H1 (cell line): ENCODE measurements around the gene LRCH1. TPM values are rescaled to one million over a fixed set of nuclear protein-coding genes. Genes with fewer than 3 reads are reported as not detected.

Experiments
- CTCF ChIA-PET: fragments of 300-600 bp; sonication (Branson Sonifier 250); formaldehyde crosslinking; loops from one replicate; lab custom pipeline; 2021; ENCODE audit not compliant: partially characterized antibody; lab: Charles Lee
- POLR2A ChIA-PET: fragments of 300-600 bp; sonication (Branson Sonifier 250); formaldehyde crosslinking; loops from one replicate; lab custom pipeline; 2021; ENCODE audit warnings: inconsistent platforms; ENCODE audit not compliant: partially characterized antibody; lab: Charles Lee
- DNase-seq, 2 experiments: peaks; one replicate each; pipeline versions ENCODE4 v3.0.0 to v3.0.0-alpha.2; 2010 to 2022; ENCODE audit warnings: low spot score in 2 of 2, low read depth in 1 of 2, mixed read lengths in 1 of 2
- FAIRE-seq: peaks from 2 replicates; lab custom pipeline; 2011; peaks lifted over from hg19 to GRCh38; lab: Jason Lieb, UNC
- H2AFZ ChIP-seq: 2 replicates; pipeline ENCODE4 v1.8.1; 2012; ENCODE audit warnings: low read length, inconsistent platforms
- H2AK5ac ChIP-seq: 2 replicates; pipeline ENCODE4 v1.6.1; 2013; ENCODE audit warnings: low read depth, low read length
- H2BK120ac ChIP-seq: replicated peaks from 2 replicates; pipeline ENCODE3; 2013; ENCODE audit warnings: low read depth, low read length, inconsistent platforms
- H2BK12ac ChIP-seq: 2 replicates; pipeline ENCODE4 v1.6.1; 2013; ENCODE audit warnings: low read depth, low read length
- H2BK15ac ChIP-seq: 2 replicates; pipeline ENCODE4 v1.6.1; 2013; ENCODE audit warnings: low read length
- H2BK20ac ChIP-seq: 2 replicates; pipeline ENCODE4 v1.6.1; 2013; ENCODE audit warnings: low read length
- H2BK5ac ChIP-seq: 2 replicates; pipeline ENCODE4 v1.6.1; 2013; ENCODE audit warnings: low read depth, low read length
- H3K14ac ChIP-seq: 2 replicates; pipeline ENCODE4 v1.6.1; 2013; ENCODE audit warnings: inconsistent platforms; ENCODE audit not compliant: insufficient read length
- H3K18ac ChIP-seq: 2 replicates; pipeline ENCODE4 v1.6.1; 2013; ENCODE audit warnings: low read length; ENCODE audit errors: extremely low read depth
- H3K23ac ChIP-seq: 2 replicates; pipeline ENCODE4 v1.6.1; 2013; ENCODE audit warnings: inconsistent platforms; ENCODE audit not compliant: insufficient read length
- H3K23me2 ChIP-seq: 2 replicates; pipeline ENCODE4 v1.6.1; 2013; ENCODE audit warnings: low read depth, low read length
- H3K27ac ChIP-seq: 2 replicates; pipeline ENCODE4 v1.6.1; 2011; ENCODE audit warnings: low read depth, low read length, inconsistent platforms
- H3K27me3 ChIP-seq, 4 experiments: replicated peaks in 1 of 4; 1 replicate in 1 of 4; 2 replicates in 3 of 4; pipeline versions ENCODE4 v1.6.1 to v1.8.1; 2011 to 2013; ENCODE audit warnings: low read length in 3 of 4, mild to moderate bottlenecking in 3 of 4, inconsistent platforms in 2 of 4, mixed read lengths in 2 of 4, moderate library complexity in 1 of 4; ENCODE audit not compliant: control insufficient read depth in 3 of 4, insufficient read depth in 3 of 4; ENCODE audit errors: extremely low read depth in 1 of 4
- H3K36me3 ChIP-seq, 4 experiments: 2 replicates each; pipeline versions ENCODE4 v1.6.1 to v1.8.1; 2011 to 2013; ENCODE audit warnings: mild to moderate bottlenecking in 4 of 4, low read length in 3 of 4, moderate library complexity in 2 of 4, control low read depth in 1 of 4, inconsistent platforms in 1 of 4; ENCODE audit not compliant: insufficient read depth in 4 of 4, control insufficient read depth in 2 of 4
- H3K4ac ChIP-seq: replicated peaks from 2 replicates; pipeline ENCODE3; 2013; ENCODE audit warnings: low read length, low read depth, mixed read lengths, inconsistent platforms; ENCODE audit not compliant: insufficient read length
- H3K4me1 ChIP-seq, 4 experiments: replicated peaks in 1 of 4; 1 replicate in 1 of 4; 2 replicates in 3 of 4; pipeline versions ENCODE4 v1.6.1 to v1.8.1; 2011 to 2013; ENCODE audit warnings: low read length in 3 of 4, inconsistent platforms in 2 of 4, mixed read lengths in 1 of 4; ENCODE audit not compliant: insufficient read depth in 4 of 4, control insufficient read depth in 3 of 4
- H3K4me2 ChIP-seq, 2 experiments: 2 replicates each; pipeline versions ENCODE4 v1.6.1 to v1.8.1; 2011 to 2013; ENCODE audit warnings: low read depth in 2 of 2, low read length in 2 of 2, control low read depth in 1 of 2, inconsistent platforms in 1 of 2, mild to moderate bottlenecking in 1 of 2; ENCODE audit not compliant: insufficient read depth in 1 of 2
- H3K4me3 ChIP-seq, 4 experiments: fragments of 200-600, 300-600 bp in 1 of 4; sonication (generic), shearing (Covaris generic), sonication (Bioruptor Twin) in 1 of 4; 2 replicates each; pipeline versions ENCODE4 v1.5.1 to v1.8.1; 2011 to 2016; ENCODE audit warnings: low read length in 4 of 4, low read depth in 3 of 4, control low read depth in 2 of 4, inconsistent platforms in 2 of 4, mild to moderate bottlenecking in 2 of 4, mixed read lengths in 1 of 4, moderate library complexity in 1 of 4; ENCODE audit not compliant: insufficient read depth in 2 of 4; ENCODE audit errors: extremely low read depth in 1 of 4
- H3K56ac ChIP-seq: replicated peaks from 2 replicates; pipeline ENCODE3; 2013; ENCODE audit warnings: low read depth, mild to moderate bottlenecking, mixed read lengths, low read length, inconsistent platforms; ENCODE audit not compliant: insufficient read length
- H3K79me1 ChIP-seq: 2 replicates; pipeline ENCODE4 v1.6.1; 2013; ENCODE audit warnings: low read depth, low read length, control low read depth
- H3K79me2 ChIP-seq, 2 experiments: 2 replicates each; pipeline versions ENCODE4 v1.6.1 to v1.8.1; 2012 to 2013; ENCODE audit warnings: low read length in 2 of 2, mild to moderate bottlenecking in 2 of 2, inconsistent platforms in 1 of 2; ENCODE audit not compliant: insufficient read depth in 2 of 2, control insufficient read depth in 1 of 2
- H3K9ac ChIP-seq, 4 experiments: replicated peaks in 1 of 4; 1 replicate in 1 of 4; 2 replicates in 3 of 4; pipeline versions ENCODE4 v1.6.1 to v1.8.1; 2011 to 2013; ENCODE audit warnings: low read depth in 3 of 4, low read length in 3 of 4, control low read depth in 2 of 4, mild to moderate bottlenecking in 2 of 4, moderate library complexity in 2 of 4, inconsistent platforms in 1 of 4; ENCODE audit errors: extremely low read depth in 1 of 4
- H3K9me3 ChIP-seq, 2 experiments: 2 replicates each; pipeline versions ENCODE4 v1.6.1 to v1.8.1; 2012 to 2013; ENCODE audit warnings: mild to moderate bottlenecking in 2 of 2, moderate library complexity in 2 of 2, control low read depth in 1 of 2, inconsistent platforms in 1 of 2, low read depth in 1 of 2, low read length in 1 of 2, mixed read lengths in 1 of 2; ENCODE audit not compliant: insufficient read depth in 2 of 2
- H4K20me1 ChIP-seq, 2 experiments: replicated peaks in 1 of 2; 2 replicates each; pipeline versions ENCODE3 to v1.8.1; 2011 to 2013; ENCODE audit warnings: inconsistent platforms in 2 of 2, low read length in 2 of 2, mild to moderate bottlenecking in 1 of 2; ENCODE audit not compliant: insufficient read depth in 2 of 2, control insufficient read depth in 1 of 2
- H4K5ac ChIP-seq: 2 replicates; pipeline ENCODE4 v1.6.1; 2013; ENCODE audit warnings: low read length, low read depth, mixed read lengths, inconsistent platforms; ENCODE audit not compliant: insufficient read length
- H4K8ac ChIP-seq: 2 replicates; pipeline ENCODE4 v1.8.0; 2013; ENCODE audit warnings: mild to moderate bottlenecking, moderate library complexity, low read length, inconsistent platforms; ENCODE audit not compliant: insufficient read depth; ENCODE audit errors: extremely low read depth
- H4K91ac ChIP-seq: replicated peaks from 2 replicates; pipeline ENCODE3; 2013; ENCODE audit warnings: low read length, mixed read lengths, inconsistent platforms; ENCODE audit not compliant: insufficient read length
- BCL11A ChIP-seq, 2 experiments: IDR thresholded peaks; one replicate each; pipeline ENCODE4 v1.6.1; 2011; ENCODE audit warnings: low read depth in 2 of 2, low read length in 2 of 2, mild to moderate bottlenecking in 2 of 2
- RBBP5 ChIP-seq: IDR thresholded peaks from 2 replicates; pipeline ENCODE4 v1.7.1; 2012; ENCODE audit warnings: low read depth, mild to moderate bottlenecking, inconsistent platforms, low read length, moderate library complexity, borderline replicate concordance
- SP2 ChIP-seq: IDR thresholded peaks from 2 replicates; pipeline ENCODE4 v1.6.1; 2012; ENCODE audit warnings: mild to moderate bottlenecking, low read length, inconsistent platforms
- SUZ12 ChIP-seq: fragments of 200-600 bp; sonication (generic); IDR thresholded peaks from 2 replicates; pipeline ENCODE4 v1.6.1; 2012; ENCODE audit warnings: mild to moderate bottlenecking, inconsistent platforms, low read length, moderate library complexity, mixed read lengths
- TAF1 ChIP-seq: IDR thresholded peaks from 2 replicates; pipeline ENCODE4 v1.6.1; 2011; ENCODE audit warnings: mild to moderate bottlenecking, low read depth, low read length
- WGBS, 2 experiments: shearing (Covaris generic) in 1 of 2; methylation state at CpG; one replicate each; pipeline versions ENCODE4 v1.1.6 to v1.1.7; 2013 to 2015; ENCODE audit warnings: low lambda C conversion rate in 2 of 2, mixed read lengths in 2 of 2, inconsistent platforms in 1 of 2, low coverage in 1 of 2, missing lambda C conversion rate in 1 of 2; ENCODE audit not compliant: insufficient replicate concordance in 2 of 2, insufficient coverage in 1 of 2, insufficient read length in 1 of 2; ENCODE audit errors: extremely low coverage in 1 of 2, missing lambda C conversion rate in 1 of 2; 5-methylcytosine and 5-hydroxymethylcytosine counted together
- polyA plus RNA-seq, 7 experiments: library from polyadenylated mRNA; depleted of rRNA in 3 of 7; stranded (reverse) in 5 of 7; unstranded in 2 of 7; fragments of >200 nt in 5 of 7; fragments of 200-250 nt in 2 of 7; gene quantifications; 1 replicate in 5 of 7; 2 replicates in 1 of 7; 4 replicates in 1 of 7; pipeline versions ENCODE4 v1.2.1 to v1.2.3, GENCODE V29; 2011 to 2013; ENCODE audit warnings: missing spikeins in 2 of 7, mixed read lengths in 2 of 7
- total RNA-seq: library from RNA; stranded (reverse); fragmentation: NEBNext Ultra II Directional; extraction: Animal tissue kit (Norgen Biotek cat#: 25700); gene quantifications from 2 replicates; pipeline ENCODE4 v1.2.1, GENCODE V29; 2021
- TF ChIP-seq, protein P1 (sequence below): IDR thresholded peaks from 2 replicates; pipeline ENCODE4 v1.6.1; 2011; ENCODE audit warnings: low read depth, mild to moderate bottlenecking, low read length; ENCODE audit not compliant: insufficient read depth

The LRCH1 gene
- total and polyA plus RNA-seq, 2 of the 8 experiments (the other 6 are each of a cell fraction or from before 2014, with no cell fraction given) = 3.0 to 10.1 TPM

DNA sequence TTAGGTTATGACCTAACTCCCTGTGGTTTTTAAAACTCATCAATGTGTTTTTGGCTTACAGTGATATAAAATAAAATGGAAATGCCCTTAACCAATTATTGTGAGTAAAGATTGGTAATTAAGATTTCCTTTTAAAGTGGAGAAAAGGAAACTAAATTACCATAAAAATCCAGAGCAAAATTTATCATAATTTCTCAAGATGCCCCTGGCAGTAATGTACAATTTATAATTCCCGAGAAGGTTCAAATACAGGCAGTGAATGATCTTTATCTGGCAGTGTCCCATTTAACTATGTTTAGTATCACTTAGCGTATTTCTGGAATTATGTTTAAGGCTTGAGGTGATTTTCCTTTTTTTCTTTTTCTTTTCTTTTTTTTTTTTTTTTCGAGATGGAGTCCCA is 182.5 kb downstream of the LRCH1 start:
- H3K14ac ChIP-seq = no peak overlapping the region
- no peaks in the 10 kb centered on the region for H3K79me1 ChIP-seq
- no peak overlapping the region for H3K4me2 ChIP-seq
- no peak overlapping the region for H4K91ac ChIP-seq
- H2AK5ac ChIP-seq = no peak overlapping the region
- no peak overlapping the region for H2AFZ ChIP-seq
- H4K5ac ChIP-seq = no peak overlapping the region
- no peaks in the 10 kb centered on the region for H3K27me3 ChIP-seq
- H2BK20ac ChIP-seq = no peak overlapping the region
- peaks cover 0 to 2% of the 10 kb centered on the region in 2 experiments for H4K20me1 ChIP-seq
- H3K36me3 ChIP-seq = peaks cover 0 to 3% (median 2%) of the 10 kb centered on the region in 4 experiments; a peak in 4 of 8 replicates
- H2BK120ac ChIP-seq = no peak overlapping the region
- POLR2A ChIA-PET = no interaction called here
- no peak overlapping the region for H2BK12ac ChIP-seq
- H3K4me1 ChIP-seq = no peaks in the 10 kb centered on the region
- H3K23me2 ChIP-seq = no peaks in the 10 kb centered on the region; the same call in 1 of the 2 replicates
- no peak overlapping the region for H3K27ac ChIP-seq
- no peak overlapping the region for H2BK15ac ChIP-seq
- H3K4ac ChIP-seq = no peak overlapping the region
- no peaks in the 10 kb centered on the region for H3K79me2 ChIP-seq
- no peak overlapping the region for H3K4me3 ChIP-seq
- CTCF ChIA-PET = no interaction called here
- H4K8ac ChIP-seq = no peak overlapping the region
- TF ChIP-seq, protein P1, sequence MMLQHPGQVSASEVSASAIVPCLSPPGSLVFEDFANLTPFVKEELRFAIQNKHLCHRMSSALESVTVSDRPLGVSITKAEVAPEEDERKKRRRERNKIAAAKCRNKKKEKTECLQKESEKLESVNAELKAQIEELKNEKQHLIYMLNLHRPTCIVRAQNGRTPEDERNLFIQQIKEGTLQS = no peak
- TF ChIP-seq SP2 (no peak), BCL11A (IDR thresholded peaks at IDR 0.05; ENCODE audit: low read depth in 2 of 2, low read length in 2 of 2) (no peak), RBBP5 (no peak), SUZ12 (no peak), TAF1 (no peak)
- DNase-seq (no peak), FAIRE-seq (no peak)
- H3K18ac ChIP-seq = no peak overlapping the region
- no peak overlapping the region for H3K23ac ChIP-seq
- no peak overlapping the region for H3K56ac ChIP-seq
- no peaks in the 10 kb centered on the region for H3K9me3 ChIP-seq
- WGBS, 2 experiments = 85% methylated on average over 2 of the region's 3 CpGs; no CpG with 5 or more reads in 1 of the 2 experiments
- no peak overlapping the region for H2BK5ac ChIP-seq
- no peak overlapping the region for H3K9ac ChIP-seq
